IMR-90 (cell line): ENCODE measurements around the gene DOCK1. TPM values are rescaled to one million over a fixed set of nuclear protein-coding genes. Genes with fewer than 3 reads are reported as not detected.

ENCODE experiments used
- ATAC-seq: fragments of 200-7000 bp; cut with Tn5 transposase; 2 replicates; pipeline ENCODE4 v1.9.1; 2020; ENCODE audit warnings: low read depth, mild to moderate bottlenecking, moderate library complexity
- BruUV-seq: library from RNA; stranded (reverse); fragments of 400-500 nt; replicated peaks from 2 replicates; lab custom pipeline; 2021; lab: Mats Ljungman, UMichigan
- CTCF ChIA-PET: fragments of 300-600 bp; formaldehyde crosslinking; extraction: SDS; loops from one replicate; lab custom pipeline; 2021; ENCODE audit warnings: antibody characterized with exemption; lab: Yijun Ruan, JAX
- POLR2A ChIA-PET: fragments of 300-600 bp; sonication (Branson Sonifier 250); formaldehyde crosslinking; loops from one replicate; lab custom pipeline; 2022; ENCODE audit warnings: antibody characterized with exemption; ENCODE audit not compliant: unreplicated experiment; lab: Charles Lee
- DNase-seq: peaks from one replicate; pipeline ENCODE4 v3.0.0; 2013
- H2AFZ ChIP-seq: replicated peaks from 2 replicates; pipeline ENCODE3; 2013; ENCODE audit warnings: low read length, mild to moderate bottlenecking; ENCODE audit not compliant: poor library complexity
- H2AK5ac ChIP-seq: 2 replicates; pipeline ENCODE4 v1.6.1; 2013; ENCODE audit warnings: low read depth, low read length, inconsistent platforms
- H2AK9ac ChIP-seq: replicated peaks from 2 replicates; pipeline ENCODE3; 2013; ENCODE audit warnings: mild to moderate bottlenecking, low read depth, low read length, moderate library complexity; ENCODE audit not compliant: poor library complexity
- H2BK120ac ChIP-seq: 2 replicates; pipeline ENCODE4 v1.6.1; 2013; ENCODE audit warnings: low read depth, low read length, inconsistent platforms
- H2BK15ac ChIP-seq: 3 replicates; pipeline ENCODE4 v1.6.1; 2013; ENCODE audit warnings: low read depth, low read length, inconsistent platforms
- H2BK20ac ChIP-seq: 2 replicates; pipeline ENCODE4 v1.6.1; 2013; ENCODE audit warnings: low read depth, mild to moderate bottlenecking, inconsistent platforms, low read length, moderate library complexity
- H2BK5ac ChIP-seq: 2 replicates; pipeline ENCODE4 v1.6.1; 2013; ENCODE audit warnings: mild to moderate bottlenecking, low read depth, low read length, inconsistent platforms; ENCODE audit not compliant: poor library complexity, severe bottlenecking
- H3K14ac ChIP-seq: replicated peaks from 2 replicates; pipeline ENCODE4 v1.6.1; 2013; ENCODE audit warnings: low read depth, low read length, inconsistent platforms
- H3K18ac ChIP-seq: 2 replicates; pipeline ENCODE4 v1.6.1; 2013; ENCODE audit warnings: low read depth, low read length, control low read depth
- H3K23ac ChIP-seq: 2 replicates; pipeline ENCODE4 v1.6.1; 2013; ENCODE audit warnings: low read depth, low read length, inconsistent platforms
- H3K27ac ChIP-seq: 2 replicates; pipeline ENCODE4 v1.5.1; 2013; ENCODE audit warnings: mild to moderate bottlenecking, control low read depth, low read length; ENCODE audit not compliant: insufficient read depth
- H3K27me3 ChIP-seq: 2 replicates; pipeline ENCODE4 v1.6.1; 2013; ENCODE audit warnings: low read length; ENCODE audit not compliant: control insufficient read depth, insufficient read depth
- H3K36me3 ChIP-seq: 2 replicates; pipeline ENCODE4 v1.6.1; 2013; ENCODE audit warnings: low read length, mixed read lengths; ENCODE audit not compliant: control insufficient read depth, insufficient read depth
- H3K4ac ChIP-seq: 2 replicates; pipeline ENCODE4 v1.6.1; 2013; ENCODE audit warnings: low read depth, low read length, inconsistent platforms
- H3K4me1 ChIP-seq: 2 replicates; pipeline ENCODE4 v1.6.1; 2013; ENCODE audit warnings: low read length, mixed read lengths; ENCODE audit not compliant: control insufficient read depth, insufficient read depth
- H3K4me2 ChIP-seq: 2 replicates; pipeline ENCODE4 v1.6.1; 2013; ENCODE audit warnings: low read depth, mild to moderate bottlenecking, control low read depth, low read length, moderate library complexity
- H3K4me3 ChIP-seq: 2 replicates; pipeline ENCODE4 v1.5.1; 2013; ENCODE audit warnings: low read depth, mild to moderate bottlenecking, control low read depth, low read length, moderate library complexity; ENCODE audit not compliant: insufficient read depth
- H3K56ac ChIP-seq: 2 replicates; pipeline ENCODE4 v1.6.1; 2013; ENCODE audit warnings: low read length, inconsistent platforms; ENCODE audit not compliant: insufficient read depth; ENCODE audit errors: extremely low read depth
- H3K79me1 ChIP-seq, 2 experiments: 2 replicates each; pipeline ENCODE4 v1.6.1; 2013; ENCODE audit warnings: low read length in 2 of 2, inconsistent platforms in 1 of 2, low read depth in 1 of 2
- H3K9ac ChIP-seq: 2 replicates; pipeline ENCODE4 v1.6.1; 2013; ENCODE audit warnings: low read depth, low read length, control low read depth
- H3K9me1 ChIP-seq: 2 replicates; pipeline ENCODE4 v1.6.1; 2013; ENCODE audit warnings: low read length, inconsistent platforms; ENCODE audit not compliant: insufficient read depth
- H3K9me3 ChIP-seq: 2 replicates; pipeline ENCODE4 v1.6.1; 2013; ENCODE audit warnings: low read length; ENCODE audit not compliant: control insufficient read depth, insufficient read depth
- H4K20me1 ChIP-seq: 2 replicates; pipeline ENCODE4 v1.6.1; 2013; ENCODE audit warnings: low read length, inconsistent platforms; ENCODE audit not compliant: insufficient read depth
- H4K5ac ChIP-seq: 2 replicates; pipeline ENCODE4 v1.6.1; 2013; ENCODE audit warnings: mild to moderate bottlenecking, low read depth, low read length, control low read depth
- H4K8ac ChIP-seq, 2 experiments: 2 replicates each; pipeline ENCODE4 v1.6.1; 2013; ENCODE audit warnings: low read depth in 2 of 2, low read length in 2 of 2, control low read depth in 1 of 2, inconsistent platforms in 1 of 2
- H4K91ac ChIP-seq: 2 replicates; pipeline ENCODE4 v1.6.1; 2013; ENCODE audit warnings: low read depth, low read length, inconsistent platforms; ENCODE audit not compliant: insufficient read depth
- CEBPB ChIP-seq: IDR thresholded peaks from 2 replicates; pipeline ENCODE4 v1.6.1; 2012; ENCODE audit warnings: low read depth, low read length, improper control_type of control experiment
- ELK1 ChIP-seq: fragments of 150-350 bp; IDR thresholded peaks from 2 replicates; pipeline ENCODE4 v1.6.1; 2016; ENCODE audit warnings: low read depth, mild to moderate bottlenecking, low read length, moderate library complexity, borderline replicate concordance
- MAFK ChIP-seq: IDR thresholded peaks from 2 replicates; pipeline ENCODE4 v1.6.1; 2012; ENCODE audit warnings: low read depth, low read length, improper control_type of control experiment
- RCOR1 ChIP-seq: IDR thresholded peaks from 2 replicates; pipeline ENCODE4 v1.6.1; 2012; ENCODE audit warnings: mild to moderate bottlenecking, low read length, improper control_type of control experiment; ENCODE audit not compliant: insufficient replicate concordance
- RFX5 ChIP-seq: IDR thresholded peaks from 2 replicates; pipeline ENCODE4 v1.8.0; 2012; ENCODE audit warnings: low read depth, mild to moderate bottlenecking, low read length, moderate library complexity
- SMC3 ChIP-seq: fragments of 150-350 bp; IDR thresholded peaks from 2 replicates; pipeline ENCODE4 v1.6.1; 2016; ENCODE audit warnings: low read depth, mild to moderate bottlenecking, antibody characterized with exemption, low read length, moderate library complexity
- WGBS, 2 experiments: methylation state at CpG; one replicate each; pipeline versions ENCODE4 v1.1.5 to v1.1.7; 2013; ENCODE audit warnings: missing lambda C conversion rate in 2 of 2; ENCODE audit not compliant: insufficient read length in 1 of 2; ENCODE audit errors: extremely low coverage in 2 of 2; 5-methylcytosine and 5-hydroxymethylcytosine counted together
- dilution Hi-C: fragments of 300-500 bp; cut with HindIII; formaldehyde crosslinking; loops from one replicate; pipeline ENCODE4 v1.14.3; 2018; ENCODE audit warnings: low sequenced_read_pairs; ENCODE audit not compliant: unreplicated experiment
- in situ Hi-C: fragments of 300-500 bp; cut with MboI; formaldehyde crosslinking; loops from 3 replicates; pipeline ENCODE4 v1.14.3; 2019; ENCODE audit warnings: low sequenced_read_pairs, inconsistent platforms, mixed read lengths
- intact Hi-C: fragments of 100-400 bp; cut with micrococcal nuclease; formaldehyde crosslinking; loops from 2 replicates; pipeline ENCODE4 v1.10.0; 2022
- polyA plus RNA-seq, 3 experiments: library from polyadenylated mRNA; depleted of rRNA; stranded (reverse); fragments of >200 nt; gene quantifications; 2 replicates each; pipeline ENCODE4 v1.2.3, GENCODE V29; 2012; ENCODE audit warnings: low replicate concordance in 1 of 3
- total RNA-seq: library from RNA; depleted of rRNA; stranded (reverse); fragments of >200 nt; gene quantifications from 2 replicates; pipeline ENCODE4 v1.2.3, GENCODE V29; 2012

Gene DOCK1
- total and polyA plus RNA-seq, 2 of the 4 experiments (the other 2 are of a cell fraction), result 28.2 to 71.0 TPM

- no peak for ATAC-seq
- in situ Hi-C loops (no loop called here), intact Hi-C loops (loop anchor here (10.0 kb wide), 1 partner anchor 225 kb away; the partner anchor contains the start of gene INSYN2A), dilution Hi-C loops (no loop called here)
- Histone ChIP-seq H3K9me3 (no peaks in the 10 kb centered on the region), H2AK5ac (no peak overlapping the region), H3K79me1 (no peaks in the 10 kb centered on the region), H4K91ac (no peak overlapping the region), H3K23ac (no peak overlapping the region), H3K4me3 (no peak overlapping the region), H3K27me3 (no peaks in the 10 kb centered on the region), H4K5ac (no peak overlapping the region), H3K18ac (no peak overlapping the region), H3K4me1 (peaks cover 5% of the 10 kb centered on the region), H2BK20ac (no peak overlapping the region), H4K8ac (no peak overlapping the region), H3K36me3 (peaks cover 30% of the 10 kb centered on the region), H3K27ac (no peak overlapping the region), H3K4me2 (no peak overlapping the region), H3K9ac (no peak overlapping the region), H2AK9ac (no peak overlapping the region), H4K20me1 (0 out of 2 replicates have a peak, but pooled peaks cover 7% of the 10 kb centered on the region), H3K9me1 (peaks cover 2% of the 10 kb centered on the region; the same call in 1 of the 2 replicates), H3K14ac (no peak overlapping the region), H2BK120ac (no peak overlapping the region), H2BK15ac (no peak overlapping the region), H3K56ac (no peak overlapping the region), H3K4ac (no peak overlapping the region), H2AFZ (no peak overlapping the region), H2BK5ac (no peak overlapping the region)
- ChIA-PET POLR2A (no interaction called here), CTCF (no interaction called here)
- no peak for DNase-seq
- 94% methylated on average over 8 of the region's 10 CpGs; no CpG with 5 or more reads in 1 of the 2 experiments for WGBS, 2 experiments
- TF ChIP-seq SMC3, result no peak
- TF ChIP-seq CEBPB, result no peak
- TF ChIP-seq RCOR1, result no peak
- no peak for TF ChIP-seq RFX5
- TF ChIP-seq ELK1, result no peak
- TF ChIP-seq MAFK, result no peak
- no TSS peak for BruUV-seq
These were observed 515.0 kb downstream of the DOCK1 start for GRCh38 chr10:127420138-127420684.
